KBM-7 (cell line): ENCODE measurements around the gene TBX20.
"Not testable (repeated sequence)": the region's sequence is repeated elsewhere in the genome, so short reads cannot be mapped to it uniquely, and the experiment has no call there.

Source experiments
- DNase-seq: peaks from one replicate; pipeline ENCODE4 v3.0.0-alpha.2; 2015
- in situ Hi-C: fragments of 300-500 bp; cut with MboI; formaldehyde crosslinking; loops from 2 replicates; pipeline ENCODE4 v1.14.3; 2020; ENCODE audit warnings: low sequenced_read_pairs, low pct_unique_long_range_greater_than_20kb, mixed read lengths

Gene TBX20

GRCh38 chr7:35256256-35257175, 2.6 kb upstream of the TBX20 start:
- no peak for DNase-seq
- in situ Hi-C loops: no loop called here

GRCh38 chr7:35255443-35256255, 1.7 kb upstream of the TBX20 start:
- in situ Hi-C loops: no loop called here

GRCh38 chr7:35254496-35255442, 869 bp upstream of the TBX20 start:
- in situ Hi-C loops: no loop called here
- DNase-seq: no peak

More at GRCh38 chr7:35255443-35256255, 1.7 kb upstream of the TBX20 start:
- no peak for DNase-seq

- in situ Hi-C loops: no loop called here
- DNase-seq: no peak
These were observed 515 bp downstream of the TBX20 start for GRCh38 chr7:35253460-35253709.

- DNase-seq: peak; percentile 50
- in situ Hi-C loops: no loop called here
These were observed 1.1 kb downstream of the TBX20 start for GRCh38 chr7:35252612-35253459.

GRCh38 chr7:35251606-35252310, 2.1 kb downstream of the TBX20 start:
- DNase-seq: peak; percentile 44
- in situ Hi-C loops: no loop called here

GRCh38 chr7:35250941-35251340, 3.0 kb downstream of the TBX20 start:
- in situ Hi-C loops: no loop called here
- DNase-seq: no peak

- in situ Hi-C loops: no loop called here
- no peak for DNase-seq
These were observed 3.4 kb downstream of the TBX20 start for GRCh38 chr7:35250452-35250851.

- no peak for DNase-seq
- in situ Hi-C loops: no loop called here
These were observed 4.4 kb downstream of the TBX20 start for GRCh38 chr7:35249537-35249907.

- in situ Hi-C loops: no loop called here
- DNase-seq: no peak
These were observed 5.0 kb downstream of the TBX20 start for GRCh38 chr7:35248576-35249536.

GRCh38 chr7:35246819-35247218, 7.1 kb downstream of the TBX20 start:
- in situ Hi-C loops: no loop called here
- no peak for DNase-seq

- no peak for DNase-seq
- in situ Hi-C loops: no loop called here
These were observed 12.0 kb downstream of the TBX20 start for GRCh38 chr7:35241884-35242283.

GRCh38 chr7:35241436-35241835, 12.5 kb downstream of the TBX20 start:
- in situ Hi-C loops: no loop called here
- no peak for DNase-seq

- DNase-seq, in situ Hi-C loops: not testable (repeated sequence)
These were observed 12.9 kb downstream of the TBX20 start for GRCh38 chr7:35241008-35241407.

GRCh38 chr7:35238456-35238855, 15.4 kb downstream of the TBX20 start:
- in situ Hi-C loops, DNase-seq: not testable (repeated sequence)

GRCh38 chr7:35232994-35233393, 20.9 kb downstream of the TBX20 start:
- no peak for DNase-seq
- in situ Hi-C loops: no loop called here

- DNase-seq, in situ Hi-C loops: not testable (repeated sequence)
These were observed 22.7 kb downstream of the TBX20 start for GRCh38 chr7:35231221-35231620.
